IPS DF 4.7 (cell line): ENCODE results near the gene CNN2.

Experiments
- DNase-seq: peaks from one replicate; pipeline ENCODE4 v3.0.0-alpha.2; 2013; ENCODE audit warnings: low spot score; ENCODE audit errors: extremely low read depth

CNN2 gene

DNA sequence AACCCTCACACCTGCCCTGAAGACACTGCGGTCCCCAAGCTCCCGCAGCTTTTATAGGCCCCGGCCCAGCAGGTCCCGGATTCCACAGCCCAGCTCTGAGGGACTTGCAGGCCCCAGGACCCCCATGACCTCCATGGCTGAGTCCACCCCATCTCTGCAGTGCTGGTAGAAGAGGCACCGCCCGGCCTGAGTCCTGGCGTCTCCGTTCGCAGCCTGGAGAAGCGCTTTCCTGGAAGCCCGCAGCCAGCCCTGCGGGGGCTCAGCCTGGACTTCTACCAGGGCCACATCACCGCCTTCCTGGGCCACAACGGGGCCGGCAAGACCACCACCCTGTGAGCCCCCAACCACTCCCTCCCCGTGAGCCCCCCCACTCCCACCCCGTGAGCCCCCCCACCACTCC is 22.7 kb downstream of the CNN2 start:
- DNase-seq, result no peak

DNA sequence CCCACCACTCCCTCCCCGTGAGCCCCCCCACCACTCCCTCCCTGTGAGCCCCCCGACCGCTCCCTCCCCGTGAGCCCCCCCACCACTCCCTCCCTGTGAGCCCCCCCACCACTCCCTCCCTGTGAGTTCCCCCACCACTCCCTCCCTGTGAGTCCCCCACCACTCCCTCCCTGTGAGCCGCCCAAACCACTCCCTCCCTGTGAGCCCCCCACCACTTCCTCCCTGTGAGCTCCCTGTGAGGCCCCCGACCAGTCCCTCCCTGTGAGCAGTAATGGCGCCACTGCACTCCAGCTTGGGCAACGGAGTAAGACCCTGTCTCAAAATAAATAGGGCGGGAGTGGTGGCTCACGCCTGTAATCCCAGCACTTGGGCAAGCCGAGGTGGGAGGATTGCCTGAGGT is 23.4 kb downstream of the CNN2 start:
- no peak for DNase-seq

- DNase-seq, result no peak
Observed at GRCh38 chr19:1050989-1051788, 24.8 kb downstream of the CNN2 start.

- no peak for DNase-seq
Observed at GRCh38 chr19:1051791-1052190, 25.4 kb downstream of the CNN2 start.

- DNase-seq, result no peak
Observed at GRCh38 chr19:1052349-1052975, 26.1 kb downstream of the CNN2 start.

GRCh38 chr19:1053176-1054101 is 27.0 kb downstream of the CNN2 start:
- no peak for DNase-seq

DNA sequence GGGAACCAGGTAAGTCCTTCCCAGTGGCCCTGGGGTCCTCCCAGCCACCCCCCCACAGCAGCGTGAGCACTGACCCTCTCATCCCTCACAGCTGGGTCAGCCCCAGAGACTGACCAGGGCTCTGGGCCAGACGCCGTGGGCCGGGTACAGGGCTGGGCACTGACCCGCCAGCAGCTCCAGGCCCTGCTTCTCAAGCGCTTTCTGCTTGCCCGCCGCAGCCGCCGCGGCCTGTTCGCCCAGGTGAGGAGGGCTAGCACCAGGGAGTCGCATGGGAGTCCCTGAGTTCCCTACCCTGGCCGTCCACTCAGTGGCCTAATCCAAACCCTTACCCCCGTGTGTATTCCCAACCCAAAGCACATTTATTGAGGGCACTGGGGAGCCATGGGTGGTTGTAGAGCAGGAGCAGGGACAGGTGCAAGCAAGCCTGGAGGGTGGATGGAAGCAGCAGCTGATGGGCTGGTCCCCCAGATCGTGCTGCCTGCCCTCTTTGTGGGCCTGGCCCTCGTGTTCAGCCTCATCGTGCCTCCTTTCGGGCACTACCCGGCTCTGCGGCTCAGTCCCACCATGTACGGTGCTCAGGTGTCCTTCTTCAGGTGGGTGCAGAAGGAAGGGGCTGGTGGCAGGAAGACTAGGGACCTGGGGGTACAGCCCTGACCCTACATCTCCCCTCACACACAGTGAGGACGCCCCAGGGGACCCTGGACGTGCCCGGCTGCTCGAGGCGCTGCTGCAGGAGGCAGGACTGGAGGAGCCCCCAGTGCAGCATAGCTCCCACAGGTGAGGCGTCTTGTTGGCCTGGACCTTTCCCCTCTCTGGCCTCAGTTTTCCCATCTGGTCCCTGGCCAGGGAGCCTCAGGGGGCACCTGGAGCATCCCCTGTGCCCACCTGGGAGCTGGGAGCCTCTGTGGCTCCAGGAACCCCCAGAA is 28.0 kb downstream of the CNN2 start:
- no peak for DNase-seq

DNA sequence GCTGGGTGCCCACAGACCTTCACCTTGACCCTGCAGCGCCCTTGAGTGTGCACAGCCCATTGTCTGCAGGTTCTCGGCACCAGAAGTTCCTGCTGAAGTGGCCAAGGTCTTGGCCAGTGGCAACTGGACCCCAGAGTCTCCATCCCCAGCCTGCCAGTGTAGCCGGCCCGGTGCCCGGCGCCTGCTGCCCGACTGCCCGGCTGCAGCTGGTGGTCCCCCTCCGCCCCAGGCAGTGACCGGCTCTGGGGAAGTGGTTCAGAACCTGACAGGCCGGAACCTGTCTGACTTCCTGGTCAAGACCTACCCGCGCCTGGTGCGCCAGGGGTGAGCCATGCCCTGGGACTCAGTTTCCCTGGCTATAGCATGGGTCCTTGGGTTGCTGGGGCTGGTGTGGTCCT is 28.6 kb downstream of the CNN2 start:
- no peak for DNase-seq

- DNase-seq, result no peak
Observed at GRCh38 chr19:1055886-1056620, 29.6 kb downstream of the CNN2 start.

GRCh38 chr19:1057176-1057855 is 30.9 kb downstream of the CNN2 start:
- DNase-seq, result no peak

DNA sequence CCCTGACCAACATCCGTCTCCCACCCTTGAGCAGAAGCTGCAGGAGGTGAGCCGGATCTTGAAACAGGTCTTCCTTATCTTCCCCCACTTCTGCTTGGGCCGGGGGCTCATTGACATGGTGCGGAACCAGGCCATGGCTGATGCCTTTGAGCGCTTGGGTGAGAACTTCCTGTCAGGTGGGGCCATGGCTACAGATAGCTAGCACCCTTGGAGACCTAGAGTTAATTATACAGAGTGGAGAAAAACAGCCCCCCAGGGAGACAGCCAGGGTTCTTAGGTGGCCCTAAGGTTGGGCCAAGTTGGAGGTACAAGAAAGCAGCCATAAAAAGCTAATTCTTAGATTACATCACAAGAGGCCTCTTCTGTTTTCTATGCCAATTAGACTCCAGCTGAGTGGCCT is 31.7 kb downstream of the CNN2 start:
- no peak for DNase-seq

DNA sequence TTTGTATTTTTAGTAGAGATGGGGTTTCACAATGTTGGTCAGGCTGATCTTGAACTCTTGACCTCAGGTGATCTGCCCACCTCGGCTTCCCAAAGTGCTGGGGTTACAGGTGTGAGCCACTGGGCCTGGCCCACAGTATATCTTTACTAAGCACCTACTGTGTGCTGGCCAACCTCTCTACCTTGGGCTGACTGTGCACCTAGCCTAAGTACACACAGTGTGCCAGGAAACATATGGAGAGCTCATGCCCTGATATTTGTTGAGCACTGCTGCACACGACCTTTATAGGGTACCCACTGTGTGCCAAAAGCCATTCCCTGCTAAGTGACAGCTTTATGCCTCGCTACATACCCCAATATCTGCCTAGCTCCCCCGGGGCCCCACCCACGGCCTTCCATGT is 34.3 kb downstream of the CNN2 start:
- no peak for DNase-seq

DNA sequence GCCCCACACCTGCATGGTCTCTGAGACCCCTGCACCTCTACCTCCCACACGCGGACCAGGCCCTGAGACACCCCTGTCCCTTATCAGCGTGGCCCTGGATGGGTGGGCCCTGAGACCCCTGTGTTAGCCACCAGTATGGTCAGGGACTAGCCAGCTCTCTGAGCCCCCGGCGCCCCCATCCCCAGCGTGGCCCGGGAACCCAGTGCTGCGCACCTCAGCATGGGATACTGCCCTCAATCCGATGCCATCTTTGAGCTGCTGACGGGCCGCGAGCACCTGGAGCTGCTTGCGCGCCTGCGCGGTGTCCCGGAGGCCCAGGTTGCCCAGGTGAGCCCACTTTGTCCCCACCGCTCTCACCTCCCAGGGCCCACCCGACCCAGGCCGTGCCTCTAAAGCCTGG is 35.6 kb downstream of the CNN2 start:
- DNase-seq, result no peak

GRCh38 chr19:1062387-1063029 is 36.1 kb downstream of the CNN2 start:
- DNase-seq, result no peak

DNA sequence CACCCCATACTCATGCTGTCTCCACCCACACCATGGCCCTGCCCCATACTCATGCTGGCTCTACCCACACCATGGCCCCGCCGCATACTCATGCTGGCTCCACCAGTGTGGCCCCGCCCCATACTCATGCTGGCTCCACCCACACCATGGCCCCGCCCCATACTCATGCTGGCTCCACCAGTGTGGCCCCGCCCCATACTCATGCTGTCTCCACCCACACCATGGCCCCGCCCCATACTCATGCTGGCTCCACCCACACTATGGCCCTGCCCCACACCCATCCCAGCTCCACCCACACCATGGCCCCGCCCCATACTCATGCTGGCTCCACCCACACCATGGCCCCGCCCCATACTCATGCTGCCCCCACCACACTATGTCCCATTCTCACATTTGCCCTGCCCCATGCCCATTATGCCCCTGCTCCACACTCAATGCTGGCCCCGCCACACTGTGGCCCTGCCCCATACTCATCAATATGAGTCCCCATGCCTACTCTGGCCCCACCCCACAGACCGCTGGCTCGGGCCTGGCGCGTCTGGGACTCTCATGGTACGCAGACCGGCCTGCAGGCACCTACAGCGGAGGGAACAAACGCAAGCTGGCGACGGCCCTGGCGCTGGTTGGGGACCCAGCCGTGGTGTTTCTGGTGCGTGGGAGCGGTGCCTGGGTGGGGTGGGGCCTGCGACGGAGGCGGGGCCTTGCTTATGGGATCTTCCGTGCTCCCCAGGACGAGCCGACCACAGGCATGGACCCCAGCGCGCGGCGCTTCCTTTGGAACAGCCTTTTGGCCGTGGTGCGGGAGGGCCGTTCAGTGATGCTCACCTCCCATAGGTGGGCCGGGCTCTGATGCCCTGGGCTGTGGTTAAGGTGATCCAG is 36.9 kb downstream of the CNN2 start:
- DNase-seq, result no peak

DNA sequence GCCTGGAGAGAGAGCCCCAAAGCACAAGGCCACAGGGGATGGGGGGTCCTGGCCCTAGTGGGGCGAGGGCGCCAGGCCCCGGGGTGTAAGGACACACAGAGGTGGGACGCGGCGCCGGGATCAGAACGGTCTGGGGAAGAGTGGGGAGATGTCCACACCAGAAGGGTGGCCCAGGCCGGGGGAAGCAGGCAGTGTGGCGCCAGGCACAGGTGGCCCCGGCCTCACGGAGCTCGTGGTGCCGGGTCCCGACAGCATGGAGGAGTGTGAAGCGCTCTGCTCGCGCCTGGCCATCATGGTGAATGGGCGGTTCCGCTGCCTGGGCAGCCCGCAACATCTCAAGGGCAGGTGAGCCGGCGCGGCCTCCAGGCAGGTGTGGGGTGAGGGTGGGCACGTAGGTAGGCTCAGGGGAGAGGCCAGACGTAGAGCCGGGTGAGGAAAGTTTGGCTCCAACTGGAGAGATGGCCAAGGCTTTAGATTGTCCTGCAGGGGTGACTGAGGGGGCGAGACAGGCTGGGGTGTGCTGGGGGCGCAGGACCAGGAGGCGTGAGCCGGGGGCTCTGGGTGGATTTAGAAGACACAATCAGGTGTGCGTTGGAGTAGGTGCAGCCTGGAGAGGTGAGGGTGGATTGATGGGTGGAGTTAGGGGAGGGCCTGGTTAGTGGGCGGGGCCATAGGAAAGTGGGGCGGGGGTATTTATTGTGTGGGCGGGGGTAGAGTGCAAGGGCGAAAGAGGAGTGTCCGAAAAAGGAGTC is 37.7 kb downstream of the CNN2 start:
- no peak for DNase-seq
